HG02981 (cell line): Measurements from ENCODE around the gene HTR2A.
A peak's percentile ranks its signal among the peaks of the same experiment; 100 is the strongest.
"Not testable (repeated sequence)": the region's sequence is repeated elsewhere in the genome, so short reads cannot be mapped to it uniquely, and the experiment has no call there.

Experiments
- ATAC-seq: cut with Tn5 transposase; IDR thresholded peaks from one replicate; pipeline ENCODE4 v1.9.1; 2021; ENCODE audit warnings: mild to moderate bottlenecking, moderate library complexity; ENCODE audit not compliant: unreplicated experiment

Gene HTR2A

DNA sequence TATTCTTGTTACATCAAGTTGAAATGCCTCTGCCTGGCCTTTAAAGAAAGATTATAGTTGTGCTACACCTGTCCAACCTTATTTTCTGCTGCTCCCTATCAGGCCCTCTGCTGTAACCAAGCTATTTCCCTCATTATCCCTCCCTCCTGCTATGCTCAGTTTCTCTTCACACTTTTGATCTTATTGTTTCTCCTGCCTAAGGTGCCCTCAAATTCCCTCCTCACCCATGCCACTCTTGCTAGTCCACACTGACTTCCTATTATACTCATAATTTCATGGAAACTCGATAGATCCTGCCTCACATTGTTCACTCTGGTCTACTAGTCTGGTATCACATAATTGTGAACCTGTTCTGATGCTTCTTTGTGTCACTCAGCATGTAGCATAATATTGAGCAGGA is 80.5 kb downstream of the HTR2A start:
- ATAC-seq, result no peak

DNA sequence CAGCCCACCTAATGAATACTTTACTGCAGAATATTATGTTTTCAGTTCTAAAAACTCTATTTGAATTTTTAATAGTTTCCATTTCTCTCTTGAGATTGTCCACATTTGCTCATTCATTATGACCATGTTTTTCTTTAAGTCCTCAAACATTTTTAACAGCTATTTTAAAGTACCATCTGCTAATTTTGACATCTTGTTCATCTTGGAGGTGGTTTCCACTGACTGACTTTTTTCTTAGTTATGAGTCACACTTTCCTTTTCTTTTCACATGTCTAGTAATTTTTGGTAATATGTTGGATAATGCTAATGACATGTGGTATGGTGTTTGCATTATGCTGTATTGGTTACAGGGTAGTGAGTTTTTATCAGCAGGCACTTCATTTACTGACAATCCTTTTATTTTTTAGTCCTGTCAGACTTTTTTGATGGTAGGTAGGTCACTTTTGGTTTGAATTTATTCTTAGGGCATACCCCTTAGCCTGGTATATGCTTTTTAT is 84.5 kb downstream of the HTR2A start:
- no peak for ATAC-seq

GRCh38 chr13:46810440-46810839 is 86.4 kb downstream of the HTR2A start:
- ATAC-seq, result no peak

- not testable (repeated sequence) for ATAC-seq
Measured at GRCh38 chr13:46804921-46805320, 91.9 kb downstream of the HTR2A start.

DNA sequence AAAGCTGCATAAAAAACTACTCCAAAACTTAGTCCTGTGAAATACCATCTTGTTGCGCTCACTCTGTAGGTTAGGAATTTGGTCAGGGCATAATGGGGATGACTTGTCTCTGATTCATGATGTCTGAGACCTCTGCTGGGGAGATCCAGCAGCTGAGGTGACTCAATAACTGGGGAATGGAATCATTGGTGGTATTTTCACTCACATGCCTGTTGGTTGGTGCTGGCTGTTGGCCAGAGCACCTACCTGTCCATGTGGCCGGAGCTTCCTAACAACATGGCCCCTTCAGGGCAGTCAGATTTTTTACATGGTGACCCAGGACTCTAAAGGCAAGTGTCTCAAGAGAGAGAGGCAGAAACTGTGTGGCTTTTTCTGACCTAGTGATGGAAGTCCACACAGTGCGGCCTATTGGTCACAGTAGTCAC is 92.5 kb downstream of the HTR2A start:
- no peak for ATAC-seq

- no peak for ATAC-seq
Measured at GRCh38 chr13:46803586-46803985, 93.3 kb downstream of the HTR2A start.

- ATAC-seq, result no peak
Measured at GRCh38 chr13:46801858-46802257, 95.0 kb downstream of the HTR2A start.

GRCh38 chr13:46799139-46799538 is 97.7 kb downstream of the HTR2A start:
- ATAC-seq, result no peak

- no peak for ATAC-seq
Measured at GRCh38 chr13:46797501-46798237, 99.2 kb downstream of the HTR2A start.

GRCh38 chr13:46796515-46797474 is 100.1 kb downstream of the HTR2A start, which contains the start of gene ESD:
ESD (minus strand) TSS chr13:46797161; CDS start chr13:46791413, 5,748 bp downstream.
- peak; percentile 90 for ATAC-seq

- ATAC-seq, result no peak
Measured at GRCh38 chr13:46796129-46796514, 100.7 kb downstream of the HTR2A start.

DNA sequence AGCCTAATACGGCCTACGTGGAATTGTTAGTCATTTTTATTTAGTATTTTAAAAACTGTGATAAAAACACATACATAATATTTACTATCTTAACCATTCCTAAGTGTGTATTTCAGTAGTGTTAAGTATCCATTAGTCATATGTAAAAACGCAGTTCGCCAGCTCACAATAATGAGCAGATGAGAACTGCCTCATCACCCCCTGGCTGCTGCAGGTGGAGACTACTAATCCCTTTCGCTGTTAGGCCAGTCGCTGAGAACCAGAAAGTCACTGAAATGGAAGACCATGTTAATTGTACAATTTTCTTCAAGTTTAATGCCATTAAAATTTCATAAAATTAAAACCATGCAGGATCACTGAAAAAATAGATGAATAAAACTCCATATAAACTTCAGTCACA is 101.5 kb downstream of the HTR2A start:
- ATAC-seq, result no peak

DNA sequence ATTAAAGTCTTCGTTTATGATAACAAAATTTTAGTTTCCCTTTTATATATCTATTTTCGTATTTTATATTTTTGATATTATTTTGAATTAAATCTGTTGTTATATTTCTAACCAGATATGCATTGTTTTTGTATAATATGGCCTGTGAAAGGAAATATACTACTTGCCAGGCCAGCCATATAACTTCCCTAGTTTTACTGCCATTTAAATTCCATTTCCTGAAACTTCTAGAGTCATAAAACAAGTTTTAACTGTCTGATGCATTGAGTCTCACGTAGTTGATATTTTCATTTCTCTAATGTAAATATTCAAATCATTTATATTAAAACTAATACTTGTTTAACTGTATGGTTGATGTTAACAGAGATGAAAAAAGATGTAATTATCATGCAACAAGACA is 113.3 kb downstream of the HTR2A start:
- no peak for ATAC-seq

DNA sequence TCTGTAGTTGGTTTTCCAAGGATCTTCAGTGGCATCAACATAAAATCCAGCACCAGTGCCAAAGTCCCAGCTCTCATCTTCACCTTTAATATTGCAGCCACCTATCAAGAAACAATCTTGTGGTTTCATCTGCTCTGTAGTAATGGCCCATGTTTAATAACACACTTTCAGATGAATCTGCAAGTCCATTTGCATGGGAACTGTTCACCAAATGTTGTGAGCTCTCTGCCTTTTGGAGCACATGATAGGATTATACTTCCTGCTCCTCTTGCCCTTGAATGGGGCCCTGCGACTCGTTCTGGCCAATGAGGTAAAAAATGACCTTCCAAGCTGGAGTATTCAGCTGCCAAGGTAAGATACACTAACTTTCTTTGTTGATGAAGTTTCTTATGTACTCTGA is 114.2 kb downstream of the HTR2A start:
- ATAC-seq, result no peak

GRCh38 chr13:46782066-46782465 is 114.8 kb downstream of the HTR2A start:
- no peak for ATAC-seq
